MM.1S (cell line): ENCODE data around the gene GLI1.

Source experiments
- DNase-seq: peaks from one replicate; pipeline ENCODE4 v3.0.0-alpha.2; 2015
- H2AFZ ChIP-seq: fragments of 300-600 bp; sonication (generic); 2 replicates; pipeline ENCODE4 v1.6.0; 2016; ENCODE audit warnings: antibody characterized with exemption, low read length
- H3F3A ChIP-seq: fragments of 300-600 bp; sonication (generic); 2 replicates; pipeline ENCODE4 v1.6.1; 2016; ENCODE audit warnings: mild to moderate bottlenecking, antibody characterized with exemption, low read length, moderate library complexity, mixed read lengths; ENCODE audit not compliant: insufficient read depth
- H3K27ac ChIP-seq: fragments of 300-600 bp; sonication (generic); 2 replicates; pipeline ENCODE4 v1.5.1; 2016; ENCODE audit warnings: mild to moderate bottlenecking, low read length
- H3K27me3 ChIP-seq: fragments of 300-600 bp; sonication (generic); replicated peaks from 2 replicates; pipeline ENCODE4 v1.6.0; 2016; ENCODE audit warnings: low read length; ENCODE audit not compliant: insufficient read depth
- H3K36me3 ChIP-seq: fragments of 300-600 bp; sonication (generic); replicated peaks from 2 replicates; pipeline ENCODE4 v1.6.1; 2016; ENCODE audit warnings: mild to moderate bottlenecking, low read length, mixed read lengths; ENCODE audit not compliant: insufficient read depth
- H3K4me1 ChIP-seq: fragments of 300-600 bp; sonication (generic); 2 replicates; pipeline ENCODE4 v1.6.1; 2016; ENCODE audit warnings: low read length, mixed read lengths
- H3K4me2 ChIP-seq: fragments of 300-600 bp; sonication (generic); 2 replicates; pipeline ENCODE4 v1.6.0; 2016; ENCODE audit warnings: low read depth, low read length
- H3K4me3 ChIP-seq: fragments of 300-600 bp; sonication (generic); 2 replicates; pipeline ENCODE4 v1.5.1; 2016; ENCODE audit warnings: low read length, mixed read lengths
- H3K79me2 ChIP-seq: fragments of 300-600 bp; sonication (generic); 2 replicates; pipeline ENCODE4 v1.6.1; 2016; ENCODE audit warnings: mixed run types, low read length, mixed read lengths
- H3K9ac ChIP-seq: fragments of 300-600 bp; sonication (generic); 2 replicates; pipeline ENCODE4 v1.6.1; 2016; ENCODE audit warnings: low read length, mixed read lengths
- H3K9me2 ChIP-seq: fragments of 300-600 bp; sonication (generic); replicated peaks from 2 replicates; pipeline ENCODE4 v1.6.1; 2016; ENCODE audit warnings: mild to moderate bottlenecking, low read length, mixed read lengths; ENCODE audit not compliant: insufficient read depth
- H3K9me3 ChIP-seq: fragments of 300-600 bp; sonication (generic); replicated peaks from 2 replicates; pipeline ENCODE4 v1.6.1; 2016; ENCODE audit warnings: mild to moderate bottlenecking, low read length, mixed read lengths; ENCODE audit not compliant: insufficient read depth
- H4K20me1 ChIP-seq: fragments of 300-600 bp; sonication (generic); 2 replicates; pipeline ENCODE4 v1.6.1; 2016; ENCODE audit warnings: mild to moderate bottlenecking, low read length, moderate library complexity, mixed read lengths; ENCODE audit not compliant: insufficient read depth
- EZH2 ChIP-seq: fragments of 300-600 bp; sonication (generic); optimal IDR thresholded peaks from 2 replicates; pipeline ENCODE3; 2017; ENCODE audit warnings: low read depth, mild to moderate bottlenecking, antibody characterized with exemption, low read length, mixed read lengths
- EZH2phosphoT487 ChIP-seq: fragments of 300-600 bp; sonication (generic); IDR thresholded peaks from 2 replicates; pipeline ENCODE4 v1.6.1; 2018; ENCODE audit warnings: antibody characterized with exemption, low read length
- TF ChIP-seq, protein P1 (sequence below): fragments of 300-600 bp; sonication (generic); IDR thresholded peaks from 2 replicates; pipeline ENCODE4 v1.5.1; 2016; ENCODE audit warnings: antibody characterized with exemption, low read length, mixed read lengths

GLI1 gene

DNA sequence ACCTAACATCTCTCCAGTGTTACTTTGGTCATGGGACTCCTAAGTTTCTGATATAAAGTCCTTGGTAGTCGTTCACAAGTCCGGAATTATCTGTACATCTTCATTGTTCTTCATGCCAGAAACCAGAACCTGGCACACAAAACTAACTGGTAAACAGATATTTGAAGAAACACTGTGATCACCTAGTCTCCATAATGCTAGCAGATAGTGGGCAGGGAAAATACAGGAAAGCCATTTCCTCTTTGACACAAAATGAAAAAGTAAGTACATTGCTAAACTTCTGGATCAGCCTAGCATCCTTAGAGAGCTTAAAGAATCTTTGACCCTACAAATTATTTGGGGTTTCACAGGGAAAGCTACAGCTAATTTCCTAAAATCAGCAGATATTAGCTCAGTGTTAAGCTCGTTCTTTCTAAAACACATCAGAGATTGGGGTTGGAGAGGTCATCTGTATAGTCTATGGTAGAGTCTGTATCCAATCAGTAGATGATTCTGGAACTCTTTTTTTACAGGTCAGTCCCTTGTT, 55.9 kb downstream of the GLI1 start:
- Histone ChIP-seq H3F3A (peaks cover 42% of the 10 kb centered on the region), H3K4me1 (peaks cover 9% of the 10 kb centered on the region), H3K9me3 (no peaks in the 10 kb centered on the region), H4K20me1 (no peaks in the 10 kb centered on the region), H3K27me3 (no peaks in the 10 kb centered on the region), H3K9me2 (no peaks in the 10 kb centered on the region), H3K79me2 (peaks cover 46% of the 10 kb centered on the region), H2AFZ (no peak overlapping the region), H3K4me2 (no peak overlapping the region), H3K4me3 (no peak overlapping the region), H3K9ac (no peak overlapping the region), H3K36me3 (peaks cover 24% of the 10 kb centered on the region), H3K27ac (no peak overlapping the region)
- TF ChIP-seq, protein P1, sequence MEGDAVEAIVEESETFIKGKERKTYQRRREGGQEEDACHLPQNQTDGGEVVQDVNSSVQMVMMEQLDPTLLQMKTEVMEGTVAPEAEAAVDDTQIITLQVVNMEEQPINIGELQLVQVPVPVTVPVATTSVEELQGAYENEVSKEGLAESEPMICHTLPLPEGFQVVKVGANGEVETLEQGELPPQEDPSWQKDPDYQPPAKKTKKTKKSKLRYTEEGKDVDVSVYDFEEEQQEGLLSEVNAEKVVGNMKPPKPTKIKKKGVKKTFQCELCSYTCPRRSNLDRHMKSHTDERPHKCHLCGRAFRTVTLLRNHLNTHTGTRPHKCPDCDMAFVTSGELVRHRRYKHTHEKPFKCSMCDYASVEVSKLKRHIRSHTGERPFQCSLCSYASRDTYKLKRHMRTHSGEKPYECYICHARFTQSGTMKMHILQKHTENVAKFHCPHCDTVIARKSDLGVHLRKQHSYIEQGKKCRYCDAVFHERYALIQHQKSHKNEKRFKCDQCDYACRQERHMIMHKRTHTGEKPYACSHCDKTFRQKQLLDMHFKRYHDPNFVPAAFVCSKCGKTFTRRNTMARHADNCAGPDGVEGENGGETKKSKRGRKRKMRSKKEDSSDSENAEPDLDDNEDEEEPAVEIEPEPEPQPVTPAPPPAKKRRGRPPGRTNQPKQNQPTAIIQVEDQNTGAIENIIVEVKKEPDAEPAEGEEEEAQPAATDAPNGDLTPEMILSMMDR: no peak
- TF ChIP-seq EZH2 (no peak), EZH2phosphoT487 (no peak)
- DNase-seq: no peak

DNA sequence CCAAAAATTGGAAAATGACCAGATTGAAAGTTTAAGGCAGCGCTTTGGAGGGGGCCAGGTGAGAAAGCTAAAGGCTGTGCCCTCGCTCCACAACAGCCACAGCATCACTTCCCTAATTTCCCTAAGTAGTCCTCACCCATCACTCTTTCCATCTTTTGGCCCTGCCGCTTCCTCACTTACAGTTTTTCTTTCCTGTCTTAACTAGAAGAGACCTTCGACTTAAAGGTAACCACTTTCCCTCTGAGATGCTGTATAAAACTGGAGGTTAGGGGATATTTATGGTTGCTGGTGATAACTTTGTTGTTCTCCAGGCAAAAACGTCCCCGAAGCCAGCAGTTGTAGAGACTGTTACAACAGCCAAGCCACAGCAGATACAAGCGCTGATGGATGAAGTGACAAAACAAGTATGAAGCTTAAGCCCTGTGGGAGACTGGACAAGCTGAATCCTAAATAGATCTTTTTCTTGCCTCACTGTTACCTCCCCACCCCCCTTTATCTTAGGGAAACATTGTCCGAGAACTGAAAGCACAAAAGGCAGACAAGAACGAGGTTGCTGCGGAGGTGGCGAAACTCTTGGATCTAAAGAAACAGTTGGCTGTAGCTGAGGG, 56.5 kb downstream of the GLI1 start:
- peaks cover 24% of the 10 kb centered on the region for H3K36me3 ChIP-seq
- no peaks in the 10 kb centered on the region for H4K20me1 ChIP-seq
- H2AFZ ChIP-seq: no peak overlapping the region
- H3K27me3 ChIP-seq: no peaks in the 10 kb centered on the region
- H3K9me3 ChIP-seq: no peaks in the 10 kb centered on the region
- DNase-seq: no peak
- peaks cover 46% of the 10 kb centered on the region for H3K79me2 ChIP-seq
- H3F3A ChIP-seq: peaks cover 45% of the 10 kb centered on the region
- peaks cover 9% of the 10 kb centered on the region for H3K4me1 ChIP-seq
- no peak overlapping the region for H3K9ac ChIP-seq
- H3K4me3 ChIP-seq: no peak overlapping the region
- no peak for TF ChIP-seq EZH2phosphoT487
- TF ChIP-seq, protein P1: no peak
- no peak for TF ChIP-seq EZH2
- no peak overlapping the region for H3K4me2 ChIP-seq
- no peaks in the 10 kb centered on the region for H3K9me2 ChIP-seq
- no peak overlapping the region for H3K27ac ChIP-seq

DNA sequence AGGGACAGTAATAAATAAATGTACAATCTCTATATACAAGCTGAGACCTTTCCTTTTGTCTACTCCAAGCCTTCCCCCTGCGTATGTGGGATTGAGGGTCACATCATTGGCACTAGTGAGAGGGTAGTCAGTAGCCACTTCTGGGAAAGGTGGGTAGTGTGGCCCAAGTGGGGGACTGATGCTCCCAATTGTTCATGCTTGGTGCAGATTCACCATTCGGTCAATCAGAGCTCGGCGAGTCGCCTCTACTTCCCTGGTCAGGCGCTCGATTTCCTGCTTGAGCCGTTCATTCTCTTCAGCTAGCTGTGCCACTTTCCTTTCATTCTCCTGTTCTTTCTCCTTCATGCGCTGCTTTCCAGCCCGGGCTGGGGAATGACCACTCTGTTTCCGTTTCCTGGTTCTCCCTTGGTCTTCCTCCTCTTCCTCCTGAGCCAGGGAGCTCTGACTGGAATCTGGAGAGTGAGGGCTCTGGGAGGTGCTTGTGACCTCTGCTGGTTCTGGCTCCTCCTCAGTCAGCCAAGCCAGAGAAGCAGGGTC, 57.1 kb downstream of the GLI1 start:
- H3K9ac ChIP-seq: no peak overlapping the region
- H3K27ac ChIP-seq: no peak overlapping the region
- no peak overlapping the region for H3K4me3 ChIP-seq
- no peaks in the 10 kb centered on the region for H3K9me3 ChIP-seq
- H3K4me2 ChIP-seq: no peak overlapping the region
- H3K36me3 ChIP-seq: peaks cover 24% of the 10 kb centered on the region
- no peaks in the 10 kb centered on the region for H3K9me2 ChIP-seq
- DNase-seq: no peak
- peaks cover 51% of the 10 kb centered on the region for H3F3A ChIP-seq
- H3K4me1 ChIP-seq: peaks cover 14% of the 10 kb centered on the region
- TF ChIP-seq EZH2phosphoT487 (no peak), EZH2 (no peak)
- TF ChIP-seq, protein P1: no peak
- H3K79me2 ChIP-seq: peaks cover 46% of the 10 kb centered on the region
- no peak overlapping the region for H2AFZ ChIP-seq
- H4K20me1 ChIP-seq: no peaks in the 10 kb centered on the region
- no peaks in the 10 kb centered on the region for H3K27me3 ChIP-seq
